GM23338 (cell line): ENCODE measurements around the gene ANKRD1.
A peak's percentile ranks its signal among the peaks of the same experiment; 100 is the strongest.

Source experiments
- CREB1 ChIP-seq: fragments of 250-450 bp; sonication (Bioruptor Pico); IDR thresholded peaks from 2 replicates; pipeline ENCODE4 v1.5.0; 2020; ENCODE audit warnings: low read depth, mild to moderate bottlenecking, moderate library complexity
- EZH2 ChIP-seq: fragments of 200-600 bp; sonication (generic); IDR thresholded peaks from one replicate; pipeline ENCODE4 v1.8.0; 2017; ENCODE audit warnings: antibody characterized with exemption, mild to moderate bottlenecking, low read depth; ENCODE audit not compliant: unreplicated experiment
- EZH2phosphoT487 ChIP-seq: fragments of 200-600 bp; sonication (generic); IDR thresholded peaks from one replicate; pipeline ENCODE4 v1.8.1; 2018; ENCODE audit warnings: antibody characterized with exemption; ENCODE audit not compliant: unreplicated experiment
- JUNB ChIP-seq: IDR thresholded peaks from one replicate; pipeline ENCODE4 v1.6.1; 2016; ENCODE audit warnings: antibody characterized with exemption; ENCODE audit not compliant: unreplicated experiment
- NANOG ChIP-seq: IDR thresholded peaks from 2 replicates; pipeline ENCODE4 v1.6.1; 2016; ENCODE audit warnings: antibody characterized with exemption, borderline replicate concordance
- POLR2AphosphoS5 ChIP-seq: IDR thresholded peaks from 2 replicates; pipeline ENCODE4 v1.6.1; 2016; ENCODE audit warnings: antibody characterized with exemption, low read depth
- REST ChIP-seq: IDR thresholded peaks from one replicate; pipeline ENCODE4 v1.6.1; 2018; ENCODE audit warnings: antibody characterized with exemption; ENCODE audit not compliant: unreplicated experiment
- STAT1 ChIP-seq: IDR thresholded peaks from one replicate; pipeline ENCODE4 v1.6.1; 2016; ENCODE audit warnings: antibody characterized with exemption; ENCODE audit not compliant: unreplicated experiment
- ZNF114 ChIP-seq: fragments of 250-450 bp; sonication (Bioruptor Pico); IDR thresholded peaks from 2 replicates; pipeline ENCODE4 v1.5.0; 2020; ENCODE audit warnings: mild to moderate bottlenecking, moderate library complexity
- ZNF331 ChIP-seq: fragments of 250-450 bp; sonication (Bioruptor Pico); IDR thresholded peaks from 2 replicates; pipeline ENCODE4 v1.5.0; 2020; ENCODE audit warnings: low read depth, mild to moderate bottlenecking, moderate library complexity
- ZNF462 ChIP-seq: fragments of 250-450 bp; sonication (Bioruptor Pico); IDR thresholded peaks from 2 replicates; pipeline ENCODE4 v1.5.0; 2020; ENCODE audit warnings: mild to moderate bottlenecking, moderate library complexity
- TF ChIP-seq, protein P1 (sequence below), 2 experiments: fragments of 200-600 bp in 1 of 2; sonication (generic) in 1 of 2; conservative IDR thresholded peaks; 2 replicates each; pipeline versions ENCODE4 v1.5.1 to v1.6.1; 2016 to 2017; ENCODE audit warnings: antibody characterized with exemption in 2 of 2, low read depth in 2 of 2, mild to moderate bottlenecking in 2 of 2, moderate library complexity in 1 of 2

GRCh38 chr10:90929179-90929578 is 8.3 kb upstream of the ANKRD1 start:
- TF ChIP-seq, protein P1, sequence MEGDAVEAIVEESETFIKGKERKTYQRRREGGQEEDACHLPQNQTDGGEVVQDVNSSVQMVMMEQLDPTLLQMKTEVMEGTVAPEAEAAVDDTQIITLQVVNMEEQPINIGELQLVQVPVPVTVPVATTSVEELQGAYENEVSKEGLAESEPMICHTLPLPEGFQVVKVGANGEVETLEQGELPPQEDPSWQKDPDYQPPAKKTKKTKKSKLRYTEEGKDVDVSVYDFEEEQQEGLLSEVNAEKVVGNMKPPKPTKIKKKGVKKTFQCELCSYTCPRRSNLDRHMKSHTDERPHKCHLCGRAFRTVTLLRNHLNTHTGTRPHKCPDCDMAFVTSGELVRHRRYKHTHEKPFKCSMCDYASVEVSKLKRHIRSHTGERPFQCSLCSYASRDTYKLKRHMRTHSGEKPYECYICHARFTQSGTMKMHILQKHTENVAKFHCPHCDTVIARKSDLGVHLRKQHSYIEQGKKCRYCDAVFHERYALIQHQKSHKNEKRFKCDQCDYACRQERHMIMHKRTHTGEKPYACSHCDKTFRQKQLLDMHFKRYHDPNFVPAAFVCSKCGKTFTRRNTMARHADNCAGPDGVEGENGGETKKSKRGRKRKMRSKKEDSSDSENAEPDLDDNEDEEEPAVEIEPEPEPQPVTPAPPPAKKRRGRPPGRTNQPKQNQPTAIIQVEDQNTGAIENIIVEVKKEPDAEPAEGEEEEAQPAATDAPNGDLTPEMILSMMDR (conservative IDR thresholded peaks at IDR 0.05; ENCODE audit: low read depth in 2 of 2): no peak
- TF ChIP-seq EZH2phosphoT487 (no peak), JUNB (no peak), REST (no peak), POLR2AphosphoS5 (no peak), EZH2 (peak; percentile 6), ZNF462 (CRISPR knock-in tag) (no peak), CREB1 (no peak), ZNF331 (CRISPR knock-in tag) (no peak), NANOG (no peak), ZNF114 (no peak), STAT1 (no peak)
